GM19467 (cell line): ENCODE measurements around the gene ATP11A.

Experiments used
- ATAC-seq: cut with Tn5 transposase; IDR thresholded peaks from one replicate; pipeline ENCODE4 v1.9.1; 2021; ENCODE audit warnings: mild to moderate bottlenecking, moderate library complexity; ENCODE audit not compliant: unreplicated experiment

ATP11A gene

GRCh38 chr13:112722433-112723263, 32.8 kb downstream of the ATP11A start:
- ATAC-seq = no peak

- no peak for ATAC-seq
These were observed 33.9 kb downstream of the ATP11A start for GRCh38 chr13:112723771-112724170.

DNA sequence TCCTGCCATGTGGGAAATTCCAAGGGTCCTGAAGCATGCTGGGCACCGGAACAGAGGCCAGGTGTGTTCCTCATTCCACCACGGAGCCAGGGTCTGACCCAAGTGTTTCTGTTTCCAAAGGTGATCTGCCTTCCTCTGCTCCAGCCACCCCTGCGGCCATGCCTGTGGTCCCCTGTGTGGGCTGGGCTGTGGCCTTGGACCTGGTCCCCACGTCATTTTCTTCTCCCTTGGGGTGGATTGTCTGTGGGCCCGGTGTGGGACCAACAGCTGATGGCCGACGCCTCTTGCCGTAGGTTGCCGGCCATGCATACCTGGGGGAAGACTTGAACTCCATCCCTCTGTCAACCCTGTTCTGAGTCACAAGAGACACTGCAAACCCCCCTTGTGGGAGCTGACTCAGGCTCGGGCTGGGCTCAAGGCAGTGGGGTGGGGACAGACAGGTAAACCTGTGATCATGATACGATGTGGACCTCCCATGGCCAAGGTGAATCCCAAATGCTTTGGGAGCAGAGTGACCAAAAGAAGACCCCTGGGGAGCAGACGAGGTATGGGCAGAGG, 35.0 kb downstream of the ATP11A start:
- ATAC-seq = no peak

- ATAC-seq = no peak
These were observed 35.6 kb downstream of the ATP11A start for GRCh38 chr13:112725346-112726015.

DNA sequence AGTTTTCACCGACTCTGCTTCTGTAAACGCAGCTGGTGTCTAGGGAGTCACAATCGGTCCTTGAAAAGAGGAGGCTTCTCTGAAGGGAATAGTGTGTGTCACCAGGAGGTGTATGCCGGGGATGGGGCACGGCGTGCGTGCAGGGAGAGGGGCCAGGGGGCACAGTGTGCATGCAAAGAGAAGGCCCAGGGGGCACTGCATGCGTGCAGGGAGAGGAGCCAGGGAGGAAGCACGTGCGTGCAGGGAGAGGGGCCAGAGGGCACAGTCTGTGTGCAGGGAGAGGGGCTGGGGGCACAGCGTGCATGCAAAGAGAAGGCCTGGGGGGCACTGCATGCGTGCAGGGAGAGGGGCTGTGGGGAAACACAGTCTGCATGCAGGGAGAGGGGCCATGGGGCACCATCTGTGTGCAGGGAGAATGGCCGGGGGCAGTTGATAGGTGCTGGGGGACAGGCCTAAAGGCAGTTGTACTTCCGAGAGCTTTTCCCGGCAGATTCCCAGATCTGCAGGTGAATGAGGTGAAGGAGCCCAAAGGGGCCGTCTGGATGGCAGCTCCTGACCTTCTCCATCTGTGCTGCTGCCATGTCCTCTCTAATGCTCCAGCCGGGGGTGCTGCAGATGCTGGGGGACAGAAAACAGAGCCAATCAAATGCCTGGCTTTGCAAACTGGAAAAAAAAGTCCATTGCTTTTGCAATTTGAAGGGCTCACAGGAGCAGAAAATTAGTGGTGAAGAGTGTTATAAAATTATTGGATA, 36.4 kb downstream of the ATP11A start:
- no peak for ATAC-seq

- ATAC-seq = no peak
These were observed 37.7 kb downstream of the ATP11A start for GRCh38 chr13:112727581-112727980.

DNA sequence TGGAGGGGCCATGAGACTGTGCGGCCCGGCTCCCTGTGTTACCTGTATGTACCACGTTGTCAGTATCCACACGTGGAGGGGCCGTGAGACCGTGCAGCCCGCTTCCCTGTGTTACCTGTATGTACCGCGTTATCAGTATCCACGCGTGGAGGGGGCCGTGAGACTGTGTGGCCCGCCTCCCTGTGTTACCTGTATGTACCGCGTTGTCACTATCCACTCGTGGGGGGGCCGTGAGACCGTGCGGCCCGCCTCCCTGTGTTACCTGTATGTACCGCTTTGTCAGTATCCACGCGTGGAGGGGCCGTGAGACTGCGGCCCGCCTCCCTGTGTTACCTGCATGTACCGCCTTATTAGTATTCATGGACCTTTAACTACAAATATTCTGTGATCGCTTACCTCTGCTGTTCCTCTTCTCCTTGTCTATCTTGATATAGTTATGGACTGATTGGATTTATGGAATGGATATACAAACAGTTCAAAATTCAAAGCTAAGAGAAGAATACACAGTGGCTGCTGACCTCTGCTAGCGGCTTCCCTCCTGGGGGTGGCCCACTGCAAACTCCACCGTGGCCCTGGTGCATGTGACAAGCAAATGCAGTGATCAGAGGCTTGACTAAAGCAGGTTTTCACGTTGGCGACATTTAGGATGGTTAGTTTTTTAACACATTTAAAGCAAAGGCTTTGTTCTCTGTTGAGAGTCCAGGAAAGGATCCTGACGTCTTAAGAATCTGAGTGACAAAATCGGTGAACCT, 38.7 kb downstream of the ATP11A start:
- no peak for ATAC-seq

DNA sequence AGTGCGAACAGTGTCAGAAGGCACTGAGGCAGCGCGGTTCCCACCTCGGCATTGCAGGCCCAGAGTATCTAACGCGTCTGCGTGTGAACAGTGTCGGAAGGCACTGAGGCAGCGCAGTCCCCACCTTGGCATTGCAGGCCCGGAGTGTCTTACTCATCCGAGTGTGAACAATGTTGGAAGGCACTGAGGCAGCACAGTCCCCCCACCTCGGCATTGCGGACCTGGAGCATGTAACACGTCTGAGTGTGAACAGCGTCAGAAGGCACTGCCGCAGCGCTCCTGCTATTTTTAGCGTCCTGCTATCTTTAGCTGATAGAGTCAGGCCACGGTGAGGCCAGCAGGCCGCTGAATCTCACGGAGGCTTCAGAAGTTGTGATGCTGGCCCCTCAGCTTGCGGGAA, 39.6 kb downstream of the ATP11A start:
- ATAC-seq = no peak

DNA sequence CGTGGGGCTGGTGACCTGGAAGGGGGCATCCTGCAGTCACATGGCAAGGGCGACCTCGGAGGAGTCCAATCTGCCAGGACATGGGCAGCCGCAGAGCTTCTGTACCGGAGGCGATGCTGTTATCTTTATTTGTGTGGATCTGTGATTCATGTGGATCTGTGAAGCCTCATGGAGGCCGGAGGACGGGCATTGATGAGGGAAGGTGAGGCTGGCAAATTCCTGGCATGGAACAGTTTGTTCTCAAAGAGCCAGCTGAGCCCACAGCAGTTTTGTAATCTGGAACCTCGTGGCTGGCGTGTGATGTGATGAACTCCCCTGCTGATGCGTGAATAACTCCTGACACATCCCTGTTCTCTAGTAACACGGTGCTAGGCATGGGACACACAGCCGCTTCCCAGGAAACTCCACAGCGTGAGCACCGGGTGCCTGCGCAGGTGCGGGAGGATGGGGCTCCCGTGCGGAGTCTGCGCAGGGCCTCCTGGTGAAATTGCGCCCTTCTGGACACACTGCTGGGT, 40.4 kb downstream of the ATP11A start:
- ATAC-seq = no peak

- no peak for ATAC-seq
These were observed 42.1 kb downstream of the ATP11A start for GRCh38 chr13:112731667-112732616.

DNA sequence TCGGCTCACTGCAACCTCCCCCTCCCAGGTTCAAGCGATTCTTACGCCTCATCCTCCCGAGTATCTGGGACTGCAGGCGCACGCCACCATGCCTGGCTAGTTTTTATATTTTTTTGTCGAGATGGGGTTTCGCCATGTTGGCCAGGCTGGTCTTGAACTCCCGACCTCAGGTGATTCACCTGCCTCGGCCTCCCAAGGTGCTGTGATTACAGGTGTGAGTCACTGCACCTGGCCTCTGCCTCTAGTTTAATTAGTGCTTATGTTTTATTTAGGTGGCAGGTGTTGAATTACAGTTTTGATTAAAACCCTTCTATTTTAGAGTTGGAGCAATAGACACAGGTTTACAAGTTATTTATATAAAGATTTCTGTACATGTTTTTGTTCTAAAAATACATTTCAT, 42.8 kb downstream of the ATP11A start:
- ATAC-seq = no peak

- no peak for ATAC-seq
These were observed 43.3 kb downstream of the ATP11A start for GRCh38 chr13:112733112-112733511.

DNA sequence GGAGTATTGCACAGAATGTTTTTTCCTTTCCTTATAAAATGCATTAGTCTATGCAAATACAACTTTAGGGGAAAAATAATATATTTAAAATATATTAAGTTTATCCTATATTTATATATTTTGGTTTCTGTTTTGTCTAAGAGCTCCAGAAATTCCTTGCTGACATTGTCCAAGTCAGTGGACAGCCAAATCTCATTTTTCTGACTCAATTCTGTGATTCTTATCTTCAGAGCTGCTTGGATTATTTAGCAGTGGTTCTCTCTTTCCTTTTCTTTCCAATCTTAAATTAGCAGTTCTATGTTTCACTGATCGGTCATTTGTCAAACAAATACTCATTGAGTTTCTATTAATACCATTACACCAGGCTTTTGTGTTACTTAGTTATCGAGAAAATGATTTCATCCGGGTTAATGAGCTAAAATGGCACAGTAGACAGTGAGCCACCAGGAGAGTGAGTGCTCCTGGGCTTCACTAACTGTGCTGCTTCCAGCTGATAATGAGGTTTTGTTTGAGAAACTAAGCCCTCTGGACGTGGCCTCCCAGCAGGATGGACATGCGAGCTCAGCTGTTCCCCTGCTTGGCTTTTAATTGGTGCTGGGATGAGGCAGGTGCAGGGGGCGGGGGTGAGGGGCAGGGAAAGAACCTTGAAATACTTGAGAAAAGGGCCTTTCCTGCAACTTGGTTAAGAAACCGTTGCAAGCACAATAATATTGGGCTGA, 44.0 kb downstream of the ATP11A start:
- no peak for ATAC-seq

DNA sequence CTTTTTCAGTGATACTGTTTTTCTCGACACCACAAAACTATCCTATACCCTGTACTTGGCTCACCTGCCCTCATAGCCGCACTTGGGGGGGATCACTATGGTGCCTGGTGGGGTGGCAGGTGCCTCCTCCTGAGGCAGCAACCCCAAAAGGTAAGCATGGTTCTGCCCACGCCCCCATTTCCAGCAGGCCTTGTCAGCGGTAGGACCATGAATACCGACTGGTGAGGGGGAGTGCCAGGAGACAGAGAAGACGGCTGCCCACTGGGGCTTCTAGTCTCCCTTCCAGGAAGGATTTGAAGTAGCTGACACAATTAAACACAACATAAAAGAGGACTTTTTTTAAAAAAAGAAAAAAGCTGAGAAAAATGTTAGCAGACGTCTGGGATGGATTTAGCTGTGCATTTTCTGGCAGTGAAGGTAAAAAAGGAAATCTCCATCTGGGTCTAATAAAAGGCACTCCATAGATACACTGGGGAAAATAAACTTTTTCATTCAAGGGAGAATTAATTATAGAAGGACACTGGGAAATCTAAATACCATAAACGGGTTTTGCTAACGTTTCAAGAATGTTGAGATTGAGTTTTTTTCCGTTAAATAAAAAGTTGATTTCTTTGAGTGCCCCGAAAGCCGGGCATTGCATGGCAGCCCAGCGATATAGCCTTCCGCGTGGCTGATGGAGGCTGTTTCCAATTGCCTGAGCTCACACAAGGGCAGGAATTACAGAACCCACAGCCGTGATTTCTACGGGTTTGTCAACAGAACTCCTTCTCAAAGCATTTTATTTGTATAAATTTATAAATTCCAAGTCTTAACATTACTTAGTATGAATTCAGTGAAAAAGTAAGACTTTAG, 45.1 kb downstream of the ATP11A start:
- ATAC-seq = no peak

- ATAC-seq = no peak
These were observed 46.0 kb downstream of the ATP11A start for GRCh38 chr13:112735791-112736190.

- ATAC-seq = no peak
These were observed 47.5 kb downstream of the ATP11A start for GRCh38 chr13:112737294-112737693.

GRCh38 chr13:112738606-112739005, 48.8 kb downstream of the ATP11A start:
- ATAC-seq = no peak
